Measurements from ENCODE around the gene SUPT20H.
"Not testable (repeated sequence)": the region's sequence is repeated elsewhere in the genome, so short reads cannot be mapped to it uniquely, and the experiment has no call there.

SUPT20H gene

DNA sequence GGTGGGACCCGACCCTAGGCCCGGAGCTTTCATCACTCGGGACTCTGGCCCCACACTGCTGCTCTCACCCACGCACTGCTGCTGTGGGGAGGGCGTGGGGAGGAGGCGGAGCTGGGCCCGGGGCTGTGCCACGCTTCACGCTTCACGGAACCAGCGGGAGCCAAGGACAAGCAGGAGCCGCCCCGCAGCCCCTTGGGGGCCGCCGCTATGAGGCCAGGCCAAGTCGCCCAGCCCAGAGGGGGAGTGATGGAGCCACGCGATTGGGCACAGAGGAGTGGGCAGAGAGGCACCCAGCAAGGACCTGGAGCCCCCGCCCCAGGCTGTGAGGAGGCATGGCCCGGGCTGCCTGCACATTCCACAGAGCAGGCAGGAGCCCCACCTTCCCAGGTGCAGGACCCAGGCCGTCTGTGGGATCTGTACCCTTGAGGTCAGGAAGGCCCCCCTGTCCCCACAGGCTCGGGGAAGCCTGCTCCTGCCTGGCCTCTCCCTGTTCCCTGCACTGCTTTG is 10.2 kb upstream of the SUPT20H start:
- no peaks in the 10 kb centered on the region for H3K9me3 ChIP-seq (ENCODE audit: low read length)
- no peak overlapping the region for H3K4me3 ChIP-seq (ENCODE audit: low read depth in 1 of 2, low read length in 2 of 2)
- H3K9ac ChIP-seq (ENCODE audit: low read length) = no peak overlapping the region
- H3K36me3 ChIP-seq (ENCODE audit: insufficient read depth, low read length) = no peaks in the 10 kb centered on the region
- no peaks in the 10 kb centered on the region for H3K4me1 ChIP-seq (ENCODE audit: insufficient read depth, low read length)
- H3K27me3 ChIP-seq (ENCODE audit: control insufficient read depth in 1 of 2, insufficient read depth in 2 of 2, low read length in 2 of 2) = no peaks in the 10 kb centered on the region
- no peak overlapping the region for H3K27ac ChIP-seq (ENCODE audit: low read depth, low read length)

GRCh38 chr13:37068962-37069361 is 9.5 kb upstream of the SUPT20H start:
- H3K9me3 ChIP-seq (ENCODE audit: low read length) = no peaks in the 10 kb centered on the region
- no peaks in the 10 kb centered on the region for H3K27me3 ChIP-seq (ENCODE audit: control insufficient read depth in 1 of 2, insufficient read depth in 2 of 2, low read length in 2 of 2)
- no peak overlapping the region for H3K4me3 ChIP-seq (ENCODE audit: low read depth in 1 of 2, low read length in 2 of 2)
- H3K27ac ChIP-seq (ENCODE audit: low read depth, low read length) = no peak overlapping the region
- H3K36me3 ChIP-seq (ENCODE audit: insufficient read depth, low read length) = no peaks in the 10 kb centered on the region
- H3K9ac ChIP-seq (ENCODE audit: low read length) = no peak overlapping the region
- no peaks in the 10 kb centered on the region for H3K4me1 ChIP-seq (ENCODE audit: insufficient read depth, low read length)

DNA sequence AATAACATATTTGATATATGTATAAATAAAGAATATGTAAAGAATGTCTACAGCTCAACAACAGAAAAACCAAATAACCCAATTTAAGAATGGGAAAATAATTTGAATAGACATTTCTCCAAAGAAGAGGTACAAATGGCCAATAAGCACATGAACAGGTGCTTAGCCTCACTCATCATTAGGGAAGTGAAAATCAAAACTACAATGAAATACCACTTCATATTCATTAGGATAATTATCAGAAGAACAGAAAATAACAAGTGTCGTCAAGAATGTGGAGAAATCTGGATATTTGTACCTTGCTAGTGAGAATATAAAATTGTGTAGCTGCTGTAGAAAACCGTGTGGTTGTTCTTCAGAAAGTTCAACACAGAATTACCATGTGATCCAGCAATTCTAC is 8.4 kb upstream of the SUPT20H start:
- H3K9ac ChIP-seq (ENCODE audit: low read length) = no peak overlapping the region
- no peak overlapping the region for H3K27ac ChIP-seq (ENCODE audit: low read depth, low read length)
- no peaks in the 10 kb centered on the region for H3K9me3 ChIP-seq (ENCODE audit: low read length)
- H3K36me3 ChIP-seq (ENCODE audit: insufficient read depth, low read length) = no peaks in the 10 kb centered on the region
- H3K4me1 ChIP-seq (ENCODE audit: insufficient read depth, low read length) = no peaks in the 10 kb centered on the region
- no peaks in the 10 kb centered on the region for H3K27me3 ChIP-seq (ENCODE audit: control insufficient read depth in 1 of 2, insufficient read depth in 2 of 2, low read length in 2 of 2)
- no peak overlapping the region for H3K4me3 ChIP-seq (ENCODE audit: low read depth in 1 of 2, low read length in 2 of 2)

- no peak overlapping the region for H3K9ac ChIP-seq (ENCODE audit: low read length)
- H3K4me3 ChIP-seq (ENCODE audit: low read depth in 1 of 2, low read length in 2 of 2) = no peak overlapping the region
- H3K9me3 ChIP-seq (ENCODE audit: low read length) = no peaks in the 10 kb centered on the region
- H3K27me3 ChIP-seq (ENCODE audit: control insufficient read depth in 1 of 2, insufficient read depth in 2 of 2, low read length in 2 of 2) = no peaks in the 10 kb centered on the region
- no peaks in the 10 kb centered on the region for H3K4me1 ChIP-seq (ENCODE audit: insufficient read depth, low read length)
- no peaks in the 10 kb centered on the region for H3K36me3 ChIP-seq (ENCODE audit: insufficient read depth, low read length)
- H3K27ac ChIP-seq (ENCODE audit: low read depth, low read length) = no peak overlapping the region
Observed at GRCh38 chr13:37065890-37066526, 6.5 kb upstream of the SUPT20H start.

DNA sequence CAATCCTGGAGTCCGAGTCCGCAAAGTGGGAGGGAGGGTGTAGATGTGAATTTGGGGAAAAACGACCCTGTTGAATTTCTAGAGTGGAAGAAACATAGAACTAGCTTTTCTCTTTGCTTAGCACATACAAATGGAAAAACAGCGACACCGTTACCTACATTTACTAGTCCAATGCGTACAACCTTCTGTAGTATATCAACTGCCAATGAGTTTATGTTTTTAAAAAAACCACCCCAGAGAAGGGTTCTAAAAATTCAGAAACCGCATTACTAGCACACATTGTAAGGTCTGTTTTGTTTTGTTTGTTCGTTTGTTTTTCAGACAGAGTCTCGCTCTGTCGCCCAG is 332 bp upstream of the SUPT20H start:
- peak overlapping the region; percentile 55 to 92 for H3K4me3 ChIP-seq (ENCODE audit: low read depth in 1 of 2, low read length in 2 of 2)
- peak overlapping the region; percentile 72 for H3K9ac ChIP-seq (ENCODE audit: low read length)
- no peaks in the 10 kb centered on the region for H3K36me3 ChIP-seq (ENCODE audit: insufficient read depth, low read length)
- H3K27ac ChIP-seq (ENCODE audit: low read depth, low read length) = peak overlapping the region; percentile 80
- no peaks in the 10 kb centered on the region for H3K27me3 ChIP-seq (ENCODE audit: control insufficient read depth in 1 of 2, insufficient read depth in 2 of 2, low read length in 2 of 2)
- H3K4me1 ChIP-seq (ENCODE audit: insufficient read depth, low read length) = peaks cover 12% of the 10 kb centered on the region
- H3K9me3 ChIP-seq (ENCODE audit: low read length) = no peaks in the 10 kb centered on the region

DNA sequence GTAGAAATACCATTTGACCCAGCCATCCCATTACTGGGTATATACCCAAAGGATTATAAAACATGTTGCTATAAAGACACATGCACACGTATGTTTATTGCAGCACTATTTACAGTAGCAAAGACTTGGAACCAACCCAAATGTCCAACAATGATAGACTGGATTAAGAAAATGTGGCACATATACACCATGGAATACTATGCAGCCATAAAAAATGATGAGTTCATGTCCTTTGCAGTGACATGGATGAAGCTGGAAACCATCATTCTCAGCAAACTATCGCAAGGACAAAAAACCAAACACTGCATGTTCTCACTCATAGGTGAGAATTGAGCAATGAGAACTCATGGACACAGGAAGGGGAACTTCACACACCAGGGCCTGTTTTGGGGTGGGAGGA is 3.3 kb downstream of the SUPT20H start:
- not testable (repeated sequence) for H3K36me3 ChIP-seq (ENCODE audit: insufficient read depth, low read length); H3K27ac ChIP-seq (ENCODE audit: low read depth, low read length); H3K9ac ChIP-seq (ENCODE audit: low read length); H3K27me3 ChIP-seq (ENCODE audit: control insufficient read depth in 1 of 2, insufficient read depth in 2 of 2, low read length in 2 of 2); H3K9me3 ChIP-seq (ENCODE audit: low read length); H3K4me3 ChIP-seq (ENCODE audit: low read depth in 1 of 2, low read length in 2 of 2)
- H3K4me1 ChIP-seq (ENCODE audit: insufficient read depth, low read length) = peaks cover 12% of the 10 kb centered on the region

- not testable (repeated sequence) for H3K9me3 ChIP-seq (ENCODE audit: low read length); H3K36me3 ChIP-seq (ENCODE audit: insufficient read depth, low read length); H3K4me1 ChIP-seq (ENCODE audit: insufficient read depth, low read length); H3K9ac ChIP-seq (ENCODE audit: low read length); H3K27me3 ChIP-seq (ENCODE audit: control insufficient read depth in 1 of 2, insufficient read depth in 2 of 2, low read length in 2 of 2); H3K4me3 ChIP-seq (ENCODE audit: low read depth in 1 of 2, low read length in 2 of 2); H3K27ac ChIP-seq (ENCODE audit: low read depth, low read length)
Observed at GRCh38 chr13:37053111-37053510, 6.4 kb downstream of the SUPT20H start.

- Histone ChIP-seq H3K4me3 (ENCODE audit: low read depth in 1 of 2, low read length in 2 of 2) (no peak overlapping the region), H3K27ac (ENCODE audit: low read depth, low read length) (no peak overlapping the region), H3K9ac (ENCODE audit: low read length) (no peak overlapping the region), H3K27me3 (ENCODE audit: control insufficient read depth in 1 of 2, insufficient read depth in 2 of 2, low read length in 2 of 2) (no peaks in the 10 kb centered on the region), H3K4me1 (ENCODE audit: insufficient read depth, low read length) (no peaks in the 10 kb centered on the region), H3K36me3 (ENCODE audit: insufficient read depth, low read length) (peaks cover 8% of the 10 kb centered on the region), H3K9me3 (ENCODE audit: low read length) (no peaks in the 10 kb centered on the region)
Observed at GRCh38 chr13:37049810-37050209, 9.7 kb downstream of the SUPT20H start.

DNA sequence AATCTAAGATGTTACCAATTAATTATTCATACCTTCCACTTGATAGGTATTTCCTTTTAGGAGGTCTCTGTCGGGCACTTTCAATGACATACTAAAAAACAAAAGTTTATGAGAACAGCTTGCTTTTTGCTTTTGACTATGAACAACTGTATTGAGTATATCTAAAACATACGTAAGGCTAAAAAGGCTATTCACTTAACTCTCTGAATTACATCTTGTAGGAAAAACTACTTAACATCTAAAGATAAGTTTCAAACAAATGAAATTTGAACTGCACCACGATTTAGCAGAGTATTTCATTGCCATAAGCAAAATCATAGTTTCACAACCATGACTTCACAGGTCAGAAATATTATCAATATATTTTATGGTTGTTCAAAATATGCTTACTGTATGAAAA is 11.6 kb downstream of the SUPT20H start:
- Histone ChIP-seq H3K9me3 (ENCODE audit: low read length) (no peaks in the 10 kb centered on the region), H3K36me3 (ENCODE audit: insufficient read depth, low read length) (peaks cover 17% of the 10 kb centered on the region), H3K27ac (ENCODE audit: low read depth, low read length) (no peak overlapping the region), H3K4me1 (ENCODE audit: insufficient read depth, low read length) (no peaks in the 10 kb centered on the region), H3K9ac (ENCODE audit: low read length) (no peak overlapping the region), H3K27me3 (ENCODE audit: control insufficient read depth in 1 of 2, insufficient read depth in 2 of 2, low read length in 2 of 2) (no peaks in the 10 kb centered on the region), H3K4me3 (ENCODE audit: low read depth in 1 of 2, low read length in 2 of 2) (no peak overlapping the region)

- Histone ChIP-seq H3K4me3 (ENCODE audit: low read depth in 1 of 2, low read length in 2 of 2) (no peak overlapping the region), H3K36me3 (ENCODE audit: insufficient read depth, low read length) (peaks cover 25% of the 10 kb centered on the region)
Observed at GRCh38 chr13:37047032-37047431, 12.5 kb downstream of the SUPT20H start.

DNA sequence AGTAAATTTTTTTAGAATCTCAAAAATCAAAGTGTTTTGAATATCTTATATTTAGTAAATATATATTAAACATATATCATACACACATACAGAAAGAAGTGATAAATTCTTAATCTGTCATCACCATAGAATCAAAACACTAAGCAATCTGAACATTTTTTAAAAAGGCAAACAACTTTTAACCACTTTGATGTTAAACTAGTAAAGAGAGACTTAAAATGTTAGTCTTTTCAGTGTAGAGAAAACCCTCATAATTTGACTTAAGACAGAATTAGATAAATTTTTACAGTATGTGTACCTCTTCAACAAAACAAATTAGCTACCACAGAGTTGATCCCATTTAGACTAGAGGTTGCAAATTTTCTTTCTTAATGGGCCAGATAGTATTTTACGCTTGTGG is 13.4 kb downstream of the SUPT20H start:
- no peak overlapping the region for H3K27ac ChIP-seq (ENCODE audit: low read depth, low read length)
- H3K27me3 ChIP-seq (ENCODE audit: control insufficient read depth in 1 of 2, insufficient read depth in 2 of 2, low read length in 2 of 2) = no peaks in the 10 kb centered on the region
- H3K4me3 ChIP-seq (ENCODE audit: low read depth in 1 of 2, low read length in 2 of 2) = no peak overlapping the region
- H3K36me3 ChIP-seq (ENCODE audit: insufficient read depth, low read length) = peaks cover 33% of the 10 kb centered on the region
- no peaks in the 10 kb centered on the region for H3K4me1 ChIP-seq (ENCODE audit: insufficient read depth, low read length)
- no peak overlapping the region for H3K9ac ChIP-seq (ENCODE audit: low read length)
- no peaks in the 10 kb centered on the region for H3K9me3 ChIP-seq (ENCODE audit: low read length)

More at GRCh38 chr13:37047032-37047431, 12.5 kb downstream of the SUPT20H start:
- H3K27ac ChIP-seq (ENCODE audit: low read depth, low read length) = no peak overlapping the region
- H3K4me1 ChIP-seq (ENCODE audit: insufficient read depth, low read length) = no peaks in the 10 kb centered on the region
- H3K27me3 ChIP-seq (ENCODE audit: control insufficient read depth in 1 of 2, insufficient read depth in 2 of 2, low read length in 2 of 2) = no peaks in the 10 kb centered on the region
- no peak overlapping the region for H3K9ac ChIP-seq (ENCODE audit: low read length)
- H3K9me3 ChIP-seq (ENCODE audit: low read length) = no peaks in the 10 kb centered on the region

- peaks cover 48% of the 10 kb centered on the region for H3K36me3 ChIP-seq (ENCODE audit: insufficient read depth, low read length)
Observed at GRCh38 chr13:37040789-37041188, 18.7 kb downstream of the SUPT20H start.

More at GRCh38 chr13:37040789-37041188, 18.7 kb downstream of the SUPT20H start:
- H3K9me3 ChIP-seq (ENCODE audit: low read length) = no peaks in the 10 kb centered on the region
- no peaks in the 10 kb centered on the region for H3K27me3 ChIP-seq (ENCODE audit: control insufficient read depth in 1 of 2, insufficient read depth in 2 of 2, low read length in 2 of 2)
- H3K4me3 ChIP-seq (ENCODE audit: low read depth in 1 of 2, low read length in 2 of 2) = no peak overlapping the region
- no peak overlapping the region for H3K27ac ChIP-seq (ENCODE audit: low read depth, low read length)
- no peak overlapping the region for H3K9ac ChIP-seq (ENCODE audit: low read length)
- no peaks in the 10 kb centered on the region for H3K4me1 ChIP-seq (ENCODE audit: insufficient read depth, low read length)

Measured in muscle layer of colon (tissue), 2 donors.